NCI-H1930 (cell line): ENCODE data around the gene DEGS1.

Source experiments
- DNase-seq, 2 experiments: peaks; one replicate each; lab custom pipeline; 2025; lab: John Stamatoyannopoulos, UW

Gene DEGS1

GRCh38 chr1:224216382-224216781 lies 33.3 kb downstream of the DEGS1 start:
- no peak for DNase-seq

- DNase-seq, result no peak
Observed at GRCh38 chr1:224217655-224218623, 34.9 kb downstream of the DEGS1 start.

- DNase-seq, result no peak
Observed at GRCh38 chr1:224219011-224219611, 36.1 kb downstream of the DEGS1 start.

- no peak for DNase-seq
Observed at GRCh38 chr1:224219612-224220059, 36.6 kb downstream of the DEGS1 start.

- no peak for DNase-seq
Observed at GRCh38 chr1:224223819-224224714, 41.0 kb downstream of the DEGS1 start.

- no peak for DNase-seq
Observed at GRCh38 chr1:224226849-224227502, 43.9 kb downstream of the DEGS1 start.

GRCh38 chr1:224234017-224234416 lies 51.0 kb downstream of the DEGS1 start:
- DNase-seq, result no peak

- no peak for DNase-seq
Observed at GRCh38 chr1:224235813-224236493, 52.9 kb downstream of the DEGS1 start.

- DNase-seq, result no peak
Observed at GRCh38 chr1:224237119-224237881, 54.3 kb downstream of the DEGS1 start.

- no peak for DNase-seq
Observed at GRCh38 chr1:224238212-224238611, 55.2 kb downstream of the DEGS1 start.

GRCh38 chr1:224238756-224239155 lies 55.7 kb downstream of the DEGS1 start:
- no peak for DNase-seq
